Tibial nerve (tissue), 4 donors: ENCODE data around the gene FLT4. TPM values are rescaled to one million over a fixed set of nuclear protein-coding genes. Genes with fewer than 3 reads are reported as not detected.

Experiments used
- DNase-seq, 2 donors: peaks; one replicate each; pipeline ENCODE4 v3.0.0-alpha.2; 2019; ENCODE audit warnings: low spot score in 2 of 2
- H3K27ac ChIP-seq, 4 donors: fragments of 200-600 bp; sonication (generic) in 3 of 4; one replicate each; pipeline ENCODE4 v1.5.1; 2017 to 2019; ENCODE audit warnings: mild to moderate bottlenecking in 1 of 4
- H3K27me3 ChIP-seq, 2 donors: fragments of 200-600 bp; sonication (generic) in 1 of 2; one replicate each; pipeline versions ENCODE4 v1.5.1 to v1.6.0; 2017 to 2019
- H3K36me3 ChIP-seq, 3 donors: fragments of 200-600 bp; sonication (generic); one replicate each; pipeline ENCODE4 v1.5.1; 2018 to 2019
- H3K4me1 ChIP-seq, 4 donors: fragments of 200-600 bp; sonication (generic) in 3 of 4; one replicate each; pipeline ENCODE4 v1.5.1; 2017 to 2019
- H3K4me3 ChIP-seq, 4 donors: fragments of 200-600 bp; sonication (generic) in 3 of 4; one replicate each; pipeline ENCODE4 v1.5.1; 2017 to 2019; ENCODE audit warnings: mild to moderate bottlenecking in 1 of 4, moderate library complexity in 1 of 4
- H3K9me3 ChIP-seq, 4 donors: fragments of 200-600 bp; sonication (generic) in 3 of 4; one replicate each; pipeline ENCODE4 v1.5.1; 2017 to 2019
- CTCF ChIP-seq, 5 experiments: fragments of 200-600 bp in 3 of 5; fragments of 450-650 bp in 2 of 5; sonication (generic) in 3 of 5; IDR thresholded peaks; one replicate each; pipeline ENCODE4 v1.5.1; 2016 to 2019; ENCODE audit warnings: antibody characterized with exemption in 5 of 5, mild to moderate bottlenecking in 3 of 5, moderate library complexity in 2 of 5
- EP300 ChIP-seq, 2 donors: sonication (generic); formaldehyde crosslinking; IDR thresholded peaks; one replicate each; pipeline ENCODE4 v1.6.1; 2017; ENCODE audit warnings: antibody characterized with exemption in 2 of 2, mild to moderate bottlenecking in 1 of 2
- POLR2A ChIP-seq, 2 donors: fragments of 450-650 bp; IDR thresholded peaks; one replicate each; pipeline ENCODE4 v1.6.1; 2017; ENCODE audit warnings: antibody characterized with exemption in 2 of 2, mild to moderate bottlenecking in 2 of 2, moderate library complexity in 2 of 2
- WGBS, 2 donors: methylation state at CpG; one replicate each; pipeline ENCODE4 v1.1.5; 2018; 5-methylcytosine and 5-hydroxymethylcytosine counted together
- total RNA-seq, 4 donors: library from RNA; depleted of rRNA; stranded (reverse); fragments of >200 nt; gene quantifications; one replicate each; pipeline ENCODE4 v1.1.0, GENCODE V29; 2016

The FLT4 gene
- total RNA-seq, 4 donors from 2014 or later, result 4.6 to 34.2 (median 14.9) TPM

GRCh38 chr5:180631549-180632383 is 17.6 kb downstream of the FLT4 start:
- Histone ChIP-seq H3K27ac (no peak overlapping the region), H3K4me3 (no peak overlapping the region), H3K4me1 (no peaks in the 10 kb centered on the region), H3K27me3 (no peaks in the 10 kb centered on the region), H3K36me3 (no peaks in the 10 kb centered on the region), H3K9me3 (peaks cover 0 to 9% (median 0%) of the 10 kb centered on the region in 4 donors)
- TF ChIP-seq EP300 (IDR thresholded peaks at IDR 0.05) (no peak), CTCF (IDR thresholded peaks at IDR 0.05) (no peak), POLR2A (IDR thresholded peaks at IDR 0.05) (no peak)
- no peak for DNase-seq
- WGBS, 2 donors, result 72% methylated on average over 23 to 34 of the region's 36 CpGs

- 92% methylated on average over 17 of the region's 22 CpGs for WGBS, 2 donors
- H3K27ac ChIP-seq, result no peak overlapping the region
- no peaks in the 10 kb centered on the region for H3K27me3 ChIP-seq
- no peak for TF ChIP-seq CTCF (IDR thresholded peaks at IDR 0.05)
- TF ChIP-seq EP300 (IDR thresholded peaks at IDR 0.05), result no peak
- no peak for TF ChIP-seq POLR2A (IDR thresholded peaks at IDR 0.05)
- no peak for DNase-seq
- no peaks in the 10 kb centered on the region for H3K4me1 ChIP-seq
- no peaks in the 10 kb centered on the region for H3K9me3 ChIP-seq
- no peak overlapping the region for H3K4me3 ChIP-seq
- no peaks in the 10 kb centered on the region for H3K36me3 ChIP-seq
These were observed 19.0 kb downstream of the FLT4 start for GRCh38 chr5:180630426-180630825.

GRCh38 chr5:180629831-180630382 is 19.5 kb downstream of the FLT4 start:
- H3K4me3 ChIP-seq, result no peak overlapping the region
- whole genome bisulfite sequencing, 2 donors, result 90 to 97% methylated on average over 18 to 23 of the region's 25 CpGs
- H3K27ac ChIP-seq, result no peak overlapping the region
- no peaks in the 10 kb centered on the region for H3K27me3 ChIP-seq
- no peak for DNase-seq
- TF ChIP-seq CTCF (IDR thresholded peaks at IDR 0.05), result no peak
- TF ChIP-seq EP300 (IDR thresholded peaks at IDR 0.05), result no peak
- no peak for TF ChIP-seq POLR2A (IDR thresholded peaks at IDR 0.05)
- H3K36me3 ChIP-seq, result no peaks in the 10 kb centered on the region
- H3K9me3 ChIP-seq, result no peaks in the 10 kb centered on the region
- H3K4me1 ChIP-seq, result no peaks in the 10 kb centered on the region

GRCh38 chr5:180628827-180629750 is 20.3 kb downstream of the FLT4 start:
- Histone ChIP-seq H3K9me3 (no peaks in the 10 kb centered on the region), H3K27ac (no peak overlapping the region), H3K4me3 (no peak overlapping the region), H3K36me3 (no peaks in the 10 kb centered on the region), H3K27me3 (no peaks in the 10 kb centered on the region), H3K4me1 (no peaks in the 10 kb centered on the region)
- no peak for DNase-seq
- no peak for TF ChIP-seq POLR2A (IDR thresholded peaks at IDR 0.05)
- no peak for TF ChIP-seq CTCF (IDR thresholded peaks at IDR 0.05)
- no peak for TF ChIP-seq EP300 (IDR thresholded peaks at IDR 0.05)
- WGBS, 2 donors, result 81 to 82% methylated on average over 29 to 43 of the region's 44 CpGs
